ENCODE results near the gene C4orf36. TPM values are rescaled to one million over a fixed set of nuclear protein-coding genes. Genes with fewer than 3 reads are reported as not detected.

The C4orf36 gene, protein sequence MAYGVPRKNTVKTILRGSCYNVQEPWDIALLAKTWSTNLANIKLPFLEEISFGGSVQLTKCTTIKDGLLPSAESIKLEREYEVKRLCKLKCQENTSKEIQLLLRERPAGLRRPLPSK
- total RNA-seq: 1.3 TPM

DNA sequence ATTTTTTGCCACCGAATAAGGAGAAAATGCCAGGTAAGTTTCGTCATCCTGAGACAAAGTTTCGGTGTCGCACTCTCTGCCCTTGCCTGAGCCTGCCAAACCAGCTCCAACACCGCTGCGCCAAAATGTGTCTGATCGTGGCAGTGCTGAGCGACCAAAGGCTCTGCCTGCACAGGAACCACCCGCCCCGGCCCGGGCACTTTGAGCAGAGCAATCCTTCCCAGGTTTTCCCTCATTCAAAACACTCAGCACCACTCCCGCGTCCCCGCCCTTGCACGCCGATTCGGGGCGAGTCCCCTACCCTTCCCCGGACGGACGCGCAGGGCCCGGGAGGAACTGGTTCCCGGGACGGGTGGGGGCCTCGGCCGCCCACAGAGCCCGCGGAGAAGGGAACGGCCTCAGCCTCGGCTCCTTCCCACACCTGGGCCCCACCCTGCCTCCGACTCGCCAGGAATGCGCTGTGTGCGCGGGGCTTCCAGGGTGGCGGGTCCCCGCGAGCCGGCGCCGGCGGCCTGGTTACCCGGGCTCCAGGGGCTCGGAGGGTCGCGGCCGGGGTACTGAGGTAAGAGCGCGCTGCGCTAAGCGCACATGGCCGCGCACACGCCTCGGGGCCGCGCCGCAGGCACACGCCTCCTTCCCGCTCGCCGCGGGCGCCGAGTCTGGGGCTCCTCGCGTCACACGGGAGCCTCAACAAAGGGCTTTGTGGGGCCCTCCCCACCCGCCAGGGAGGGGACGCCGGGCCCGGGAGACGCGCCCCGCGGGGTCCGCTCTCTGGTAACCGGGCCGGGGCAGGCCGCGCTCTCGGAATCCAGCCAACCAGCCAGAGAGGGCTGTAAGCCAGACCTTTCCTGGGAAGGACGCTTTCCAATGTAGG lies at the start of gene C4orf36:
TSS of gene C4orf36 (minus strand) at position 661 of the 874 bp plus-strand sequence. CDS start 902 bp downstream, outside the sequence.

DNA sequence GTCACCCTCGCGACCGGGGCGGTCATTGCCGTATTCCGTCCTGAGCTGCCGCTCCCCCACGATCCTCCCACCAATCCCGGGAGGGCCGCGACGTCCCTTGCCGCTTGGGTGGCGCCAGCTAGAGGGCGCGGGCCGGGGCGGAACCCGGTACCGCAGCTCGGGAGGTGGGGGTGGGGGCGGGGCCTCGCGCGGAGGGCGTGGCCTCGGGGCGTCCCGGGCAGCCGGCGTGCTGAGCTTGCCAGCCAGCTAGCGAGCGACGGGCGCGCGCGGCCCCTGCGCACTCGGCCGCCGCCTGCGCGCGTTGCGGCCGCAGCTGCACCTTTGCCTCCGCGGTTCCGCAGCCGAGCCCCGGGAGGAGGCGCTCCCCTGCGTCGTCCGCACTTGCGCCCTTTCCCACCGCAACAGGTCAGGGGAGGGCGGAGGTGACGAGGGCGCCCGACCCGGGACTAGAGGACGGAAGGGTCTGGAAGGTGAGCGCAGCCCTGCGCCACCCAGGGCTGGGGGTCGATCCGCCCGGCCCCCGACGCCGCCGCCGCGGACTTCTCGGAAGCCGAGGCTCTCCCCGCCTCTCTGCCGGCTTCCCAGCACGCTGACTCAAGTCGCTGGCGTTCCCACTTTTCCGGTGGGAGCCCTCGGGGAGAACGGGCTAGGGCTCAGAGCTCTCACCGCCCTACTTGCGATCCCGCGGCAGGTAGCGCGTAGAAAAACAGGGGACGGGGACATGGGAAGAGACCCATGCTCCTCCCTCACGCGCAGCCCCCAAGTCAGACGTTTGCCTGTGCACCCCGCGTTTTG lies 42.7 kb upstream of the C4orf36 start, which contains the start of gene AFF1:
TSS of gene AFF1 (plus strand) at position 241 of the 795 bp plus-strand sequence. CDS start 13,523 bp downstream, outside the sequence.

DNA sequence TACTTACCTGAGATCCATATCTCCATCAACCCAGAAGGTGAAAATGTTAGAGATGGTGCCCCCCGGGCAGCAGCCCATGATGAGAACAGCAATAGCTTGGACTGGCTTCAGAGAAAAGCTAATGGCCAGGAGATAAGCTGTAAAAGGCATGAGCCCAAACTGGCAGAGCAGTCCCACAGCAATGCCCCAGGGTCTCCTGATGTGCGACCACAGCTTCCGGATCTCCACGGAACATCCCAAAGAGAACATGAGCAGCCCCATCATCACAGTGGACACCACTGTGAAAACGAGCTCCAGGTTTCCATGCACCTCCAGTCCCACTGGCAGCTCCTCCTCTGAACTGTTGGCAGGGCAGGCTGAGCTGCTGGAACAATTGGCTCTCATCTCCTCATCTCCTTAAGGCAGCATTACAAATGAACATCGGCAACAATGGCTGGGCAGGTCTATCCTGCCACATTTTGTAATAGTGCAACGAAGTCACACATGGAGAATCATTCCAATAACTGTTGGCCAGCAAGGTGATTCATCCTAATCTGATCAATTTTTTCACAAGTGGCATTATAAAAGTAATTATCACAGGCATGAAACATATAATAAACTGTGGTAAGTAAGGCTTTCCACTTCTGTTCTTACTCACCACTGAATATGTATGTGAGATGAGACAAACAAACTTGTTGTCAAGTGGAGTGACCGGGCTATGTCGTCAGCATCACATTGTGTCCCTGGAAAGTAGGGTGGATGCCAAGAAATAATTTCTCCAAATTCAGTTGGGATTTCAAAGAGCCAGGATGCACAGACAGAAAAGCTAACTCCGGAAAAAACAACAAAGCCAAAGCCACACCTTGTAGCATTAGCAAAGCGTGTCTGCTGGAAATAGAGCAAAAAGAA lies 43.2 kb downstream of the C4orf36 start, which contains the start of gene SLC10A6:
TSS of gene SLC10A6 (minus strand) at position 653 of the 888 bp plus-strand sequence. CDS start at position 384, 269 bp downstream.

Other genes starting within 250 kb of the C4orf36 start
- gene SLC10A6, start 43.0 kb downstream of the C4orf36 start, total RNA-seq: 0.53 TPM
- gene AFF1, start 42.6 kb upstream of the C4orf36 start, total RNA-seq: 63.3 TPM